Glutamatergic neuron (in vitro differentiated cells): ENCODE results near the gene BMP2K. TPM values are rescaled to one million over a fixed set of nuclear protein-coding genes. Genes with fewer than 3 reads are reported as not detected.
"Not testable (repeated sequence)": the region's sequence is repeated elsewhere in the genome, so short reads cannot be mapped to it uniquely, and the experiment has no call there.

Experiments
- DNase-seq: peaks from one replicate; pipeline ENCODE4 v3.0.0; 2022
- H3K27ac Mint-ChIP-seq: one replicate; pipeline ENCODE4 v1.8.0; 2020; ENCODE audit warnings: mild to moderate bottlenecking, mixed read lengths, inconsistent platforms; ENCODE audit not compliant: unreplicated experiment
- H3K27me3 Mint-ChIP-seq: one replicate; pipeline ENCODE4 v1.8.0; 2020; ENCODE audit warnings: mild to moderate bottlenecking, moderate library complexity, mixed read lengths, inconsistent platforms; ENCODE audit not compliant: unreplicated experiment
- H3K36me3 Mint-ChIP-seq: one replicate; pipeline ENCODE4 v1.8.0; 2020; ENCODE audit warnings: mild to moderate bottlenecking, mixed read lengths, inconsistent platforms; ENCODE audit not compliant: unreplicated experiment
- H3K4me1 Mint-ChIP-seq: one replicate; pipeline ENCODE4 v1.8.0; 2020; ENCODE audit warnings: mild to moderate bottlenecking, low read depth, mixed read lengths, inconsistent platforms; ENCODE audit not compliant: unreplicated experiment
- H3K4me3 Mint-ChIP-seq: one replicate; pipeline ENCODE4 v1.8.0; 2020; ENCODE audit warnings: mild to moderate bottlenecking, mixed read lengths, inconsistent platforms; ENCODE audit not compliant: unreplicated experiment
- H3K9me3 Mint-ChIP-seq: one replicate; pipeline ENCODE4 v1.8.0; 2020; ENCODE audit warnings: mild to moderate bottlenecking, moderate library complexity, mixed read lengths, inconsistent platforms; ENCODE audit not compliant: unreplicated experiment
- CTCF ChIP-seq: fragments of 200-600 bp; sonication (generic); IDR thresholded peaks from one replicate; pipeline ENCODE4 v1.5.0; 2021; ENCODE audit not compliant: partially characterized antibody, unreplicated experiment
- total RNA-seq: library from RNA; stranded (reverse); fragmentation: NEBNext Ultra II Directional; extraction: Animal tissue kit (Norgen Biotek cat#: 25700); gene quantifications from one replicate; pipeline ENCODE4 v1.2.1, GENCODE V29; 2021; ENCODE audit not compliant: unreplicated experiment

BMP2K gene
- total RNA-seq, 1 donor from 2014 or later, result 13.6 TPM

- H3K4me3 Mint-ChIP-seq, result no peak overlapping the region
- DNase-seq, result no peak
- TF ChIP-seq CTCF, result no peak
- H3K36me3 Mint-ChIP-seq, result no peaks in the 10 kb centered on the region
- H3K27me3 Mint-ChIP-seq, result no peaks in the 10 kb centered on the region
- H3K4me1 Mint-ChIP-seq, result no peaks in the 10 kb centered on the region
- H3K27ac Mint-ChIP-seq, result no peak overlapping the region
- peaks cover 2% of the 10 kb centered on the region for H3K9me3 Mint-ChIP-seq
These were observed 11.3 kb downstream of the BMP2K start for GRCh38 chr4:78787392-78788006.

- Mint-ChIP-seq H3K4me3 (no peak overlapping the region), H3K4me1 (no peaks in the 10 kb centered on the region)
- DNase-seq, result no peak
These were observed 12.1 kb downstream of the BMP2K start for GRCh38 chr4:78788007-78788889.

GRCh38 chr4:78795594-78796416, 19.7 kb downstream of the BMP2K start:
- not testable (repeated sequence) for H3K9me3 Mint-ChIP-seq, H3K4me3 Mint-ChIP-seq, H3K36me3 Mint-ChIP-seq, H3K27me3 Mint-ChIP-seq, H3K4me1 Mint-ChIP-seq, H3K27ac Mint-ChIP-seq, DNase-seq

More at GRCh38 chr4:78788007-78788889, 12.1 kb downstream of the BMP2K start:
- no peak overlapping the region for H3K27ac Mint-ChIP-seq
- no peaks in the 10 kb centered on the region for H3K36me3 Mint-ChIP-seq
- H3K27me3 Mint-ChIP-seq, result no peaks in the 10 kb centered on the region
- peaks cover 2% of the 10 kb centered on the region for H3K9me3 Mint-ChIP-seq
- TF ChIP-seq CTCF, result no peak

- Mint-ChIP-seq H3K36me3 (peaks cover 4% of the 10 kb centered on the region), H3K9me3 (no peaks in the 10 kb centered on the region), H3K27ac (no peak overlapping the region), H3K4me3 (no peak overlapping the region), H3K4me1 (no peaks in the 10 kb centered on the region), H3K27me3 (no peaks in the 10 kb centered on the region)
- TF ChIP-seq CTCF, result no peak
- DNase-seq, result no peak
These were observed 20.4 kb downstream of the BMP2K start for GRCh38 chr4:78796526-78796925.

- peaks cover 4% of the 10 kb centered on the region for H3K36me3 Mint-ChIP-seq
- H3K9me3 Mint-ChIP-seq, result no peaks in the 10 kb centered on the region
- no peak for DNase-seq
- TF ChIP-seq CTCF, result no peak
- H3K4me1 Mint-ChIP-seq, result no peaks in the 10 kb centered on the region
- no peak overlapping the region for H3K4me3 Mint-ChIP-seq
- no peaks in the 10 kb centered on the region for H3K27me3 Mint-ChIP-seq
- H3K27ac Mint-ChIP-seq, result no peak overlapping the region
These were observed 21.7 kb downstream of the BMP2K start for GRCh38 chr4:78797777-78798284.
